ENCODE results near the gene KIF26B.

Gene KIF26B

DNA sequence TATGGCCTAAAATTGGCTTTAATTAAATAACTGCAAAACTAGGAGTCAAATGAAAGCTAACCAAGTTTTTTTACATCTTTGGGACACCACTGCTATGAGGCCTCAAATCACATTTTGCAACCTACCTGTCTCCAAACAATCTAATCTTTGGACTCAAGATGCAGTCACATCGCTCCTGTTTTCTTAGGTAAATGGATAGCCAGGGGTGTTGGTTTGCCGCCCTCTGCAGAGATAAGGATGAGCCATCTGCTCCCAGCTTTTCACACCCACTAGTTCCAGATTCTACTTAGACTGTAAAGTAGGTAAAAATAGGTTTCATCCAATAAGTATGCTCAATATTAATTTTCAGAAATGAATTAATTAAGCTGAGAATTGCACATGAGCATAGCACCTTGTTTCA, 456.5 kb downstream of the KIF26B start:
- no peak for DNase-seq (ENCODE audit: low read depth in 2 of 3, low spot score in 1 of 3)

DNA sequence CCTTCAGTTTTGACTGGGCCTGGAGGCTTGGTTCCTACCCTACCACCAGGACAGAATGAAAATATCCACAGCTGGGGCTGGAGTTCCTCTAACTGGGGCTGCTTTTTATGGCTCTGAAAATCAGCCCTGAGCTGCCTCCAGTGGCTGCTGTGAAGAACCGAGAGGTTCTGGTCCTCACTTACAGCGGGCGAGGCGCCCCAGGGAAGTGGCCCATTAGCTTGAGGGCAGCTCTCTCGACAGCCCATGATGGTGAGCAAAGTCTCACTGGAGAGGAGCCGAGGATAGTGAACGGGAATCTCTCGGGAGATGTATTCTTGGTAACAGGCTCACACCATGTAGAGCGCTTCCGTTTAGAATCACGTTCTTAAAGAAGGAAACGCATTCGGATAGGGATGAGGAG, 459.7 kb downstream of the KIF26B start:
- DNase-seq (ENCODE audit: low read depth in 2 of 3, low spot score in 1 of 3), result no peak

DNA sequence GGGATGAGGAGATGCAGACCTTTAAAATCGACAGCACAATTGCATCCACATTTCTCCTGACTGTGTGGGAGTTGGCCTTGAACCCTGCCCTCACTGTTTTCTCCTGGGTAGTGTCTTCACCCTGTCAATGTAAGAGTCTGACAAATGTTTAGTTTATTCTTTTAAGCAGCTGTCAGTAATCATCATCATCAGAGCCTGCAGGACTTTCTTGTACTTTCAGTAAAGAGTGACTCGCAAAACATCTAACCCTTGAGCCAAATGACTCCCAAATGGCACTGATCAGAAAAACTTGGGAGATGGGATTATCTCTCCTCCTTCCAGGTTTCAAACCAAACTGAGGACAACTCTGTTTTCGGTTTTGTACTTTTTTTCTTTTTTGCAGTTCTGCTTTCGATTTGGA, 460.2 kb downstream of the KIF26B start:
- DNase-seq (ENCODE audit: low read depth in 2 of 3, low spot score in 1 of 3), result no peak

DNA sequence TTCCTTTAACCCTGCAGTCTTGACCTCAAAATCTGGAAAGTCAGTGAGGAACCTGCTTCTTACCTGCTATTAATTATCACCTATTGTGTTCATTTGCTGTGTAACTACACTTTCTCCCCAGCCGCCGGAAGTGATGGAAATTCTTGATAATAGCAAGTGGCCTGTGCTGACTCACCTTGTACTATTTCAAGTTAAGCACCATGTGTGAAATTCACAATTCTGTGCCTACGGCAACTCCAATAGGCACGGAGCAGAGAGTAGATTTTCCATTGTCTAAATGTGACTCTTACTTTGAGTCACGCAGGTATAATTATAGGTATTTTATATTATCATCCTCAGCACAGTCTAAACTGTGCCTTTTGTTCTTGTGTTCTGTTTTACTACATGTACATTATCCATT, 466.8 kb downstream of the KIF26B start:
- DNase-seq (ENCODE audit: low read depth in 2 of 3, low spot score in 1 of 3), result peak in 1 of 3 donors; percentile 14

DNA sequence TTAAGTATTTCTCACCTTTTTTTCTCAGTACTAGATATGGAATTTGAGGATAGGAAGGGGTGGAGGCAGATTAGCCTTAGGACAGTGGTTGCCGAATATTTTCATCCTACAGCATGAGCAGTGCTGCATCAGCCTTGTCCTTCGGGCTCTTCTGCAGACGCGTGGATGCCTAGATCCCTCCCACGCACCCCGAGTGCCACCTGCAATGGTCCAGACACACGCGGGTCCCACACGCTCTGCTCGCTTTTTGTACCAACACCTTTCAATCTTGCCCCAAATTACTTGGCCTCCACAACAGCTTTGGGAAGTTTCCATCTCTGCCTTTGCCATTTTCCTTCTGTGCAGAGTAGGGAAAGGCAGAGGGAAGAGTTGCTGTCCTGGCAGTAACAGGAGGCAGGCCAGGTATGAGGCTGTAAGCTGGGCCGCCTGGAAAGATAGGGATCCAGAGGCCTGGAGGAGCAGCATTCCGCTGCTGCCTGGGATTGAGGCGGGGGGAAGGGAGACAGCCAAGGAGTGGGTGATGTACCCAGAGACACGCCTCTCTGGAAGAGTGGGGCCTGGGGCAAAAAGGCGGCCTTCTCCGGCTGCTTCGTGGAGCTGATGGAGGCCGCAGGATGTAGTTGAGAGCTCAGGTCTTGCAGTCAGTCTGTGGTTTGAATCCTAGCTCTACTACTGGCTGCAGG, 467.7 kb downstream of the KIF26B start:
- DNase-seq (ENCODE audit: low read depth in 2 of 3, low spot score in 1 of 3), result no peak

DNA sequence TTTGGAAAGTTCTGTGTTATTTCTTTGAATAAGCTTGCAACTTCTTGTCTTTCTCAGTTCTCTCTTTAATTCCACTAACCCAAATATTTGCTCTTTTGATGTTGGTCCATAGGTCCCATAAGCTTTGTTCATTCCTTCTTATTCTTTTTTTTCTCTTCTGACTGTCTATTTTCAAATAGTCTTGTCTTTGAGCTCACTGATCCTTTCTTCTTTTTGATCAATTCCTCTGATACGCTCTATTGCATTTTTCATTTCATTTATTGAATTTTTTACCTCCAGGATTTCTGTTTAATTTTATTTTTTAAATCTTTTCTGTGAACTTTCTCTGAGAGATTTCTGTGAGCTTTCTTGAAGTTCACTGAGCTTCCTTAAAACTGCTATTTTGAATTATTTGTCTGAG, 486.6 kb downstream of the KIF26B start:
- DNase-seq (ENCODE audit: low read depth in 2 of 3, low spot score in 1 of 3), result no peak

DNA sequence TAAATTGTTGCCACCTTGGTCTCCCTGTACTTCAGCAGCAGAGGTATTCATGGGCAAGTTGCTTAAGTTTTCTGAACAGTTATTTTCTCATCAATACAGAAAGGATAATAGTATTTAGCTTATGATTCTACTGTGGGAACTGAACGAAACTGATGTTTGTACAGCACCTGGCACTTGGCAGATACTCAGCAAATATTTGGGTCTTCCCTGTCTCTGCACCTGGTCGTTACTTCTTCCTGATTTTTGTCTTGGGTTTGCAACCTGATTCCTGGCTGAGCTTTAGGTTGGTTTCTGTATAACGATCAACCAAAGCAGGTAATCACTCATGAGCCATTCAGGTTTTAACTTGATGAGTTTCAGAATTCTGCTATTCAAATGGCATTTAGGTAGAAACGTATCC, 490.6 kb downstream of the KIF26B start:
- no peak for DNase-seq (ENCODE audit: low read depth in 2 of 3, low spot score in 1 of 3)

DNA sequence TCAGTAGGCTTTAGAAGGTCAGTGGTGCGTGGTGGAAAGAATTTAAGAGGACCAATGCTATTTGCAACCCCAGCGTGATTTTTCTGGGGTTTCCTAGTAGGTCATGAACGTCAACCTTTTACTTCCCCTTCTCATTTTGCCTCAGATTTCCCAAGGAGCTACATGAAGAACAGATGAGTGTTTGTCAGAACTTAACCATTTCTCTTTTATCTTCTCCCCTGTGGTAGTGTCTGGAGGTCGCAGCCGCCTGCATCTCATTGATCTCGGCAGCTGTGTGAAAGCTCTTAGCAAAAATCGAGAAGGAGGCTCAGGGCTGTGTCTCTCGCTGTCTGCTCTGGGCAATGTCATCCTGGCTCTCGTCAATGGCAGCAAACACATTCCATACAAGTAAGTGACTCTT, 491.1 kb downstream of the KIF26B start:
- no peak for DNase-seq (ENCODE audit: low read depth in 2 of 3, low spot score in 1 of 3)

DNA sequence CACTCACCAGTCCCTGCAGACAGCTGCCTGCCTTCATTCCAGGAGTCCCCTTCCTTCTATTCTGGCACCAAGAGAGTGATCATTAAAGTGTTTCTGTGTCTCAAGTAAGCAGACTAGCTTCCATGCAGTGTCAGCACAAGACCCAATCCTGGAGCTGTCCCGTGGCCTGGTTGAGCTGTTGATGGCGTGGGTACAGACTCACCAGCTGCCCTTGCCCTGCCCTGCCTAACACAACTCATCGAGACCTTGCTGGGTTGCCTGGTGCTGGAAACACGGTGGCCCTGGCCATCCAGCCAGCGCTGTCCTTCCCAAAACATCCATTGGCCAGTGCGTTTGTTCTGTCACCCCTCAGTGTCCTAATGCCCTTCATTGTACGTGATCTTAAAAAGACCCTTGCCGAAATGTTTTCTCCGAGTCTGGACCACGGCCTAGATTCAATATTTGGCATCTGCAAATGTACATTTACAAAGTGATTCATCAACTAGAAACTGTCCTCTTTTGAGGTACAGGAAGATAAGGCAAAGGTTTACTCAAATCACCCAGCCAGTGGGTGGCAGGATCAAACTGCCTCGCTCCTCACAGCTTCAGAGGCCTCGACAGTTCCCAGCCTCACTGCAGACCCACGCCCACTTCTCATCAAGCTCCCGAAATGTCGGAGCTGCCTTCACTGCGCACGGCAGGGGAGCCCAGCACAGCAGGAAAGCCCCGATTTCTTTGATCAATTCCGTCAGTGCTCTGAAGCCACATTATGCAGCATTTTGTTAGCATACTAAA, 494.2 kb downstream of the KIF26B start:
- peak in 1 of 3 donors; percentile 1 for DNase-seq (ENCODE audit: low read depth in 2 of 3, low spot score in 1 of 3)

DNA sequence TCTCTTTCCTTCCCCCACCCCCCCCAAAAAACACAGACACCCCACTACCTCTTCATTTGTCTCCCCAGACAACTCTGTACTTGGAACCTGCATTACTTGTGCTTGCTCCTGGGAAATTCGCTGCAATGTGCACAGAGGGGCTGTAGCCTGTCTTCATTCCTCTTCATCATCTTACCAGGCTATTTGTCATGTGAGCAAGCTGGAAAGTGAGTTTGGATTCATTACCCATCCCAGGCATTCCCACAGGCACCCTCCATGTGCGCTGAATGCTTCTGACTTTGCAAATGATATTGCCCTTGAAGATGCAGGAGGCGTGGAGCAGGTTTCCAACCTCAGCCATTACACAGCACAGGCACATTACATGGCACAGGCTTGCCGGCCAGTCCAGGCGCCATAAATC, 494.9 kb downstream of the KIF26B start:
- no peak for DNase-seq (ENCODE audit: low read depth in 2 of 3, low spot score in 1 of 3)

DNA sequence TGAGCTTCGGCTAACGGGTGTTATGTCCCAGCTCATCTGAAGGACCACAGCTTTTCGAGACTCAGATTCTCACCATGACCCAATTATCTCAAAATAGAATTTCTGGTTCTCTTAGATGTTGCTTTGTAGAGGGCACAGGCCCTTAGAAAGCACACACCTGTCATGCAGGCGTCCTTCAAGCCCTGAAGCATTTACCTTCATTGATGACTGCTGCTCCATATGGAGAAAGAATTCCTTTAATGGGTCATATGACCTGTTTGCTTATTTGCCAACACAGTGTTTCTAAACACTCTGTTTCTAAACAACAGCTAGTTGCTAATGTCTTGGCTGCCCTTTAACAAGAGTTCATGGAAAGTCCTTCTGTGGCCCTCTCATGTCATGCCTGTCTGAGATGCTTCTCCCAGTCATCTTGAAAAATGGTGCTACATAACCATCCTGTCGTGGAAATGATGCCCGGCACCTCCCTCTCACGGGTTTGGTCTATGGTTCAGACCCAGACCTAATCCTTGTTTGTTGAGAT, 495.7 kb downstream of the KIF26B start:
- no peak for DNase-seq (ENCODE audit: low read depth in 2 of 3, low spot score in 1 of 3)

DNA sequence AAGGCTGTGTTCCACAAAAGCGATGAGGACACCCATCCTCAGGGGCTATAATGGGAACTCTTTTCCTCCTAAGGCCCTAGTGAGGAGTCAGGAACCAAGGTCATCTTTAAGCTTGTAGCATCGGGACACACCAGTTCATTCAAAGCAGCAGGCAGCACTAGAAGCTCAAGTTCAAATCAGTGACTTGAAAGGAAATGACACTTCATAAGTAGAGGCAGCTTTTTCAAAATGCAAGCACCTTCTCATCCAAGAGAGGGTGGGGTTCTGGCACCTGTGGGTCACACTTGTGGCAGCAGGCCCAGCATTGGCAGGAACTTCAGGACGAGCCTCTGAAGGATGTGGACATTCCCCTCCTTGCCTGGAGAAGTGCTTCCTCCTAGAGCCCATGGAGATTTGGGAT, 496.3 kb downstream of the KIF26B start:
- DNase-seq (ENCODE audit: low read depth in 2 of 3, low spot score in 1 of 3), result no peak

DNA sequence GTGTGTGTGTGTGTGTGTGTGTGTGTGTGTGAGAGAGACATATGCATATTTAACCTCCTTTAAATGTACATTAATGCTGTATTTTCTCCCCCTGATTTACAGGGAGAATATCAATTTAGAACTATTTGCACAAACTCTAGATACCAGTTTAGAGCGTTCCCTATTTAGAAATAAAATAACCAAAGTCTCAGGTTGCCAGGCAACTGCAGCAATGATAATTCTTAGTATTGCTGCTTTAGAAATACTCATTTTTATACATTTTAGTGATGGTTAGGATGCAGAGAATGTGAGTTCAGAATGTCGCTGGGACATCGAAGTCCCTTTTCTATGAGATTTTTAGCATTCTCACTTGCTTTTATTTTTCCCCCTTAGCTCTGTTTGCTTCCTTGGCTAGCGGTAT, 497.3 kb downstream of the KIF26B start:
- DNase-seq (ENCODE audit: low read depth in 2 of 3, low spot score in 1 of 3), result no peak

DNA sequence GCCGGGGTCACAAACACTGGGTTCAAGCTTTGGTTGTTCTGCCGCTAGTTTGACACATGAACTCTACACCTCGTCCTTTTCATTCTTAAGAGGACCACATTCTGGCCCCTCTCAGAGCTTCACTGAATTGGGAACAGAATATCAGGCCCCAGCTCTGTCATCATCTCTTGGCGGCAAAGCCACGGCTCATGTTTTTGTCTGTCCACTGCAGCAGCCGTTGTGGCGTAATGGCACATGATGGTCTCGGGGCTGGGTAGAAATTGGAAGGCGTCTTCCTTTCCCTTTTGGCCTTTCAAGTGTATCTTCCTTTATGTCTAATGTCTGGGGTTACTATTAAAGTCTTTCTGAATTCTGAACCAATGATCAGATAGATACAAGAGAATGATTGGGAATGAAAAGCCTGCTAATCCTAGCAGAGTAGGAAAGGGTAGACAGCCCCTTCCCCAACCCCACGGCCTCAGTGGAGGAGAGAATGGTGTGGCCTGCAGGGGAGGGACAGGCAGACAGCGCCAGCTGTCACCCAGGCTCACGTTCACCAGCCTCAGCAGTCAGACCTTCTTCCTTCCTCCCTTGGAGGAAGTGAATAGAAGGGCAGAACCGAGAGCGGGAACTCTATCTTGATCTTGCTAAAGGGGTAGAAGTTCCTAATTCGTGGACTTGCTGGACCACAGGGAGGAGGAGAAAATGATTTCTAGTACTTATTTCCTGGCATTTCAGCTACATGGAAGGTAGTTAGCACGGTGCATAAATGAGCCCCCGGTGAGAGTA, 498.1 kb downstream of the KIF26B start:
- DNase-seq (ENCODE audit: low read depth in 2 of 3, low spot score in 1 of 3), result no peak

DNA sequence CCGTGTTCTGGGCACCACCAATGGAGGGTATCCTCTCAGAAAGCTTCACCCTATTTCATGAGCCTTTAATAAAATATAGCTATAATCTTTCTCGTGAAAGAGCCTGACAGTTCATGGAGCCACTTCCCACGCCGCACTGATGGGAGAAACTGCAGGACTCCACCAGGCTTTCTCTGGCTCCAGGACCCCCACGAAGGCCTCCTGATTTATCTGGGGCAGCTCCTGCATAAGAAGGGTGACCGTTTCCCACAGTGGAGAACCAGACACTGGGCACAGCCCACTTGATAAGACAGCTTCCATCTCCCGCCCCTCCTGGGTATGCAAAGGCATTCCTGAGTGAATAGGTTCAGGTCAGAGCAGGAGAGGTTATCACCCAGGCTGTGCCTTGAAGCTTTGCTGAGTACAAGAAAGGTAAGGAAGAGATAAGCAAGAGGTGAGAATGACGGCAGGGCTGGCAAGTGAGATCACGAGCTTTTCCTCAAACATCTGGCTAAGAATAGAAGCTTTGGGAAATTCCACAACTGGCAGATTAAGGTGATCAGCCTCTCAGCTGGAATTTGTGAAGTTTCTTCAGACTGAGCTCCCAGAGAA, 499.8 kb downstream of the KIF26B start:
- no peak for DNase-seq (ENCODE audit: low read depth in 2 of 3, low spot score in 1 of 3)

DNA sequence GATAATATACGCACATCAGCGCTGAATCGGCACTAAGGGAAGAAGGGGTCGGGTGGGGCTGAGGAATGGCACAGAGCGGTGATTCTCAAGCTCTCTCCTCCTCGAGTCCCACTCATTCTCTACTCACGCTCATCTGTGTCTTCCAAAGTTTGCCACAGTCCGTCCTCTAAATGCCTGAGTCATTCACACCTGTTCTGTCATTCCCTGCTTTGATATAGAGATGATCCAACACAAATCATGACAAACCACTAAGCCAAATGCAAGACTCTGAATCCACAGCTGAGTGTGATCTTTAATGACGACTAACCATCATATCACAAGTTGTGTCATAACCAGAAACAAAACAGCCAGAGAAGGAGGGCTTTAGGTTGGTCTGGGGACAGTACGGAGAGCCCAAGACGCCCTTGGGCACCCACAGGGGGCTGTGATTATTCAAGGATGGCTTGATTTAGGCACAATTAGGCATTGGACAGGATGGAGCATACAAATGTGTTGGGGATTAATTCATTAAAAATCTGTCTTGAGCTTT, 501.5 kb downstream of the KIF26B start:
- DNase-seq (ENCODE audit: low read depth in 2 of 3, low spot score in 1 of 3), result no peak

DNA sequence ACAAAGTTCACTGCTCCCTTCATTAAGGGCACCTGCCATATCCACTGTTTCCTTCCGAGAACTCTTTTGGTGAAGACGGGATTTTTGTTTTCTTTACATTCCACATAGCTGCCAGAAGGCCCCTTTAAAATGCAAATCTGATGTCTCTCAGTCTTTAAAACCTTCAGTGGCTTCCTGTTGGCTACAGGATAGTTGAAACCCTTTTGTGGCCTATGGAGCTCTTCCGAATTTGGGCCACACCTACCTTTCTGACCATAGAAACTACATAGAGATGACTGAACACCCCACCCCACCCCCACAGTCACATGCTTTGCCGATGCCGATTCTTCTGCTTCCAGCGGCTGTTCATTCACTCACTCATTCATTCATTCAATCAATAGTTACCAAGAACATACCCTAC, 502.6 kb downstream of the KIF26B start:
- DNase-seq (ENCODE audit: low read depth in 2 of 3, low spot score in 1 of 3), result no peak

DNA sequence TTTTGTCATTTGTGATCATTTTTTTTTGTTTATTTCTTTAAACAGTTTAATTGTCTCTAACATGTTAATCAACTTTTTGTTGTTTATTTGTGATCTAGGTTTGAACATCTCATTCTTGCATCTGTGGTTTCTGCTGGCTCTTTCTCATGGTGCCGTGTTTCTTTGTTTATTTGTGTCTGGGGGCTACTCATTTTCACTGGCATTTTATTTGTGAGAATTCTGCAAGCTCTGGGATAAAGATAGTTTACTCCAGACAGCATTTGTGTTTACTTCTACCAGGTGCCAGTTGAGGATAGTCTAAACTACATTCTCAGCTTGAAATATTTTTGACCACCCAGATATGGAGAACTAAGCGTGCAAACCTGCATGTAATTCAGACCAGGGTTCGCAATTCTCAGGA, 508.6 kb downstream of the KIF26B start:
- no peak for DNase-seq (ENCODE audit: low read depth in 2 of 3, low spot score in 1 of 3)

DNA sequence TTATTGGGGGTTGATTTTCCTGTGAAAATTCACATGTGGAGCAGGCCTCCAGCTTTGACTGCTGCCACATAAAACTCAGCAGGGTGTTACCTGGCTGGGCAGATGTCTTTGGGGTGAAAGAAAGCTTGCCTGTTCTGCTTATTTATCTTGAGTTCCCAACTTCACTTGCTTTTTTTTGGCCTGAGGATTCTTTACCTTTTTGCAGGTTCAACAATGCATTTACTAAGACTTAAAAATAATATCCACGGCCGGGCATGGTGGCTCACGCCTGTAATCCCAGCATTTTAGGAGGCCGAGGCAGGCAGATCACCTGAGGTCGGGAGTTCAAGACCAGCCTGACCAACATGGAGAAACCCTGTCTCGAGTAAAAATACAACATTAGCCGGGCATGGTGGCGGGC, 509.1 kb downstream of the KIF26B start:
- DNase-seq (ENCODE audit: low read depth in 2 of 3, low spot score in 1 of 3), result no peak

DNA sequence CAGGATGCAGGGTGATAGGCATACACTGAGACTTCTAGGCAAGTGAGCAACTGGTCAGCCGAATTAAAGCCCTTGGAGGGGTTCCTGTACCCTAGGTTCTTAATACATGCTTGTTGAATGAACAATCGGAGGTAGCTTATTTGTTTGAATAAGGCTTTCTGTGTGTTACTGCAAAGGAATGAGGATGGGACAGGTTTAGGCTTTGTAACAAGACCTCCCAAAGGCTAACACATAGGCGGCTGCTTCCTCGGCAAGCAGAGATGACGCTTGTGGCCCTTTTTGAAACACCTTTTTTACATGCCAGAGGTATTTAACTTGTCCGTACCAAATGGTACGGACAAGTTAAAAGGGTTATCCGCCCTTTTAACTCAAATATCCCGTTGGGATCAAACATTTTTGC, 511.6 kb downstream of the KIF26B start:
- DNase-seq (ENCODE audit: low read depth in 2 of 3, low spot score in 1 of 3), result no peak

DNA sequence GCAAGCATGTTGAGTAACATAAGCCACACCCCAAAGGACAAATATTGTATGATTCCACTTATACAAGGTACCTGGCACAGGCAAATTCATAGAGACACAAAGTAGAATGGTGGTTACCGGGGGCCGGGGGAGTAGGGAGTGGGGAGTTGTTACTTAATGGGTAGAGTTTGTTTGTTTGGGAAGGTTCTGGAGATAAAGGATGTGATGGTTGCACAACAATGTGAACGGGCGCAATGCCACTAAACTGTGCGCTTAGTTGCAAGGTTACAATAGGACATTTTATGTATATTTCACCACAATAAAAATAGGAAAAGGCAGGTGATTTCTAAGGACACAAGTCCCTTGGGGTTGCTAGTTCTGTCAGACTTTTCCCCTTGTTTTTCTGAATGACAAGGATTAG, 516.6 kb downstream of the KIF26B start:
- DNase-seq (ENCODE audit: low read depth in 2 of 3, low spot score in 1 of 3), result no peak
